Measurements from ENCODE around the gene KRTAP5-6. TPM values are rescaled to one million over a fixed set of nuclear protein-coding genes. Genes with fewer than 3 reads are reported as not detected.

KRTAP5-6 gene
- total RNA-seq, 1 donor from 2014 or later, result not detected

GRCh38 chr11:1707751-1708150, 10.8 kb downstream of the KRTAP5-6 start:
- no peaks in the 10 kb centered on the region for H3K9me3 Mint-ChIP-seq
- peak overlapping the region; percentile 20 for H3K27ac Mint-ChIP-seq
- no peak overlapping the region for H3K4me3 Mint-ChIP-seq
- H3K36me3 Mint-ChIP-seq, result no peaks in the 10 kb centered on the region
- DNase-seq (ENCODE audit: extremely low spot score, unreplicated experiment), result no peak
- TF ChIP-seq CTCF (conservative IDR thresholded peaks at IDR 0.05), result no peak
- H3K4me1 Mint-ChIP-seq (ENCODE audit: unreplicated experiment), result peaks cover 19% of the 10 kb centered on the region
- no peaks in the 10 kb centered on the region for H3K27me3 Mint-ChIP-seq

- no peaks in the 10 kb centered on the region for H3K9me3 Mint-ChIP-seq
- DNase-seq (ENCODE audit: extremely low spot score, unreplicated experiment), result no peak
- peaks cover 19% of the 10 kb centered on the region for H3K4me1 Mint-ChIP-seq (ENCODE audit: unreplicated experiment)
- TF ChIP-seq CTCF (conservative IDR thresholded peaks at IDR 0.05), result no peak
- H3K27me3 Mint-ChIP-seq, result peaks cover under 1% of the 10 kb centered on the region
- no peaks in the 10 kb centered on the region for H3K36me3 Mint-ChIP-seq
- H3K27ac Mint-ChIP-seq, result no peak overlapping the region
- H3K4me3 Mint-ChIP-seq, result no peak overlapping the region
Measured at GRCh38 chr11:1708716-1709115, 11.7 kb downstream of the KRTAP5-6 start.

GRCh38 chr11:1714908-1715885, 18.2 kb downstream of the KRTAP5-6 start:
- H3K4me1 Mint-ChIP-seq (ENCODE audit: unreplicated experiment), result no peaks in the 10 kb centered on the region
- H3K27me3 Mint-ChIP-seq, result peaks cover 3% of the 10 kb centered on the region
- H3K27ac Mint-ChIP-seq, result no peak overlapping the region
- no peak overlapping the region for H3K4me3 Mint-ChIP-seq
- H3K36me3 Mint-ChIP-seq, result no peaks in the 10 kb centered on the region
- no peak for DNase-seq (ENCODE audit: extremely low spot score, unreplicated experiment)
- no peak for TF ChIP-seq CTCF (conservative IDR thresholded peaks at IDR 0.05)
- H3K9me3 Mint-ChIP-seq, result no peaks in the 10 kb centered on the region

DNA sequence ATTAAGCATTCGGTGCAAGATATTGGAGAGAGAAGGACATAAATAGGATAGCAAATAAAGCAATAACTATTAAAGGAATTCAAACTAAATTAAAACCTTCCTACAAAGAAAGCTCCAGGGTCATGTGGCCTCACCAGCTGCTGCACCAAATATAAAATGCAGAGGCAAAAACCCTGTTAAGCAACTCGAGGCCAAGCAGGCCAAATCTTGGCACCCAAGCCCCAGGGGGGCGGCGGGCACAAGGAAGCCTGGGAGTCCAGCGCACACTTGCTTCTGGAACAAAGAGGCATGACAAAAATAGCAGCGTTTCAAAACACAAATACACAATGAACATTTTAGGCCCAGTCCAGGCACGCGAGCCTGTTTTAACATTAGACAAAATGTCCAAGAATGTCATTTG, 20.8 kb downstream of the KRTAP5-6 start:
- Mint-ChIP-seq H3K9me3 (peaks cover 3% of the 10 kb centered on the region), H3K36me3 (no peaks in the 10 kb centered on the region), H3K27ac (no peak overlapping the region), H3K4me3 (no peak overlapping the region), H3K27me3 (peaks cover 13% of the 10 kb centered on the region), H3K4me1 (ENCODE audit: unreplicated experiment) (no peaks in the 10 kb centered on the region)
- no peak for DNase-seq (ENCODE audit: extremely low spot score, unreplicated experiment)
- no peak for TF ChIP-seq CTCF (conservative IDR thresholded peaks at IDR 0.05)

- H3K27me3 Mint-ChIP-seq, result peaks cover 17% of the 10 kb centered on the region
- peaks cover 4% of the 10 kb centered on the region for H3K9me3 Mint-ChIP-seq
- no peaks in the 10 kb centered on the region for H3K36me3 Mint-ChIP-seq
- DNase-seq (ENCODE audit: extremely low spot score, unreplicated experiment), result no peak
- no peak overlapping the region for H3K27ac Mint-ChIP-seq
- TF ChIP-seq CTCF (conservative IDR thresholded peaks at IDR 0.05), result no peak
- H3K4me3 Mint-ChIP-seq, result no peak overlapping the region
- no peaks in the 10 kb centered on the region for H3K4me1 Mint-ChIP-seq (ENCODE audit: unreplicated experiment)
Measured at GRCh38 chr11:1718326-1718725, 21.3 kb downstream of the KRTAP5-6 start.

All from type B pancreatic cell (in vitro differentiated cells).